ENCODE measurements around the gene FURIN. TPM values are rescaled to one million over a fixed set of nuclear protein-coding genes. Genes with fewer than 3 reads are reported as not detected.

FURIN gene
- total and polyA plus RNA-seq, 2 donors (not counting 1 experiment from before 2014, with no cell fraction given): 19.4 to 27.9 TPM

GRCh38 chr15:90931828-90932659, 63.7 kb downstream of the FURIN start, which contains the start of gene HDDC3:
Gene HDDC3 (minus strand): TSS chr15:90932549. CDS start chr15:90932540, 9 bp downstream.
- Histone ChIP-seq H4K20me1 (ENCODE audit: control insufficient read depth, extremely low read depth, insufficient read depth, low read length) (no peaks in the 10 kb centered on the region), H3K79me2 (ENCODE audit: control insufficient read depth, insufficient read depth, low read length) (peaks cover 17% of the 10 kb centered on the region), H3K9me3 (ENCODE audit: control insufficient read depth, insufficient read depth, low read depth, low read length) (no peaks in the 10 kb centered on the region), H3K36me3 (ENCODE audit: control insufficient read depth, insufficient read depth, low read length) (no peaks in the 10 kb centered on the region), H3K9ac (ENCODE audit: insufficient read depth, low read length) (peak within 1 kb of the TSS; percentile 62), H3K27me3 (ENCODE audit: control insufficient read depth, insufficient read depth, low read length) (no peaks in the 10 kb centered on the region), H2AFZ (ENCODE audit: low read length) (peak within 1 kb of the TSS; percentile 84), H3K27ac (ENCODE audit: insufficient read depth, low read length) (peak within 1 kb of the TSS; percentile 22), H3K4me1 (ENCODE audit: control insufficient read depth, extremely low read depth, insufficient read depth, low read length) (peaks cover 21% of the 10 kb centered on the region), H3K4me3 (replicated peaks in 1 of 4; ENCODE audit: control extremely low read depth in 1 of 4, insufficient read depth in 1 of 4, low read depth in 3 of 4, low read length in 4 of 4) (peak within 1 kb of the TSS; percentile 70 to 88 (median 76)), H3K4me2 (ENCODE audit: extremely low read depth, insufficient read depth, low read length) (peak within 1 kb of the TSS; percentile 100)
- TF ChIP-seq EZH2 (IDR thresholded peaks at IDR 0.05; ENCODE audit: low read length, missing control alignments) (no peak), CTCF (conservative IDR thresholded peaks at IDR 0.05 in 1 of 2, IDR thresholded peaks at IDR 0.05 in 1 of 2; ENCODE audit: low read depth in 1 of 2, low read length in 2 of 2) (peak; percentile 78 to 81)
- DNase-seq (ENCODE audit: low read depth in 2 of 2): peak; percentile 72 to 81

- no peak for DNase-seq (ENCODE audit: low read depth in 2 of 2)
- peak overlapping the region; percentile 84 for H2AFZ ChIP-seq (ENCODE audit: low read length)
- H3K36me3 ChIP-seq (ENCODE audit: control insufficient read depth, insufficient read depth, low read length): no peaks in the 10 kb centered on the region
- no peaks in the 10 kb centered on the region for H4K20me1 ChIP-seq (ENCODE audit: control insufficient read depth, extremely low read depth, insufficient read depth, low read length)
- peaks cover 21% of the 10 kb centered on the region for H3K4me1 ChIP-seq (ENCODE audit: control insufficient read depth, extremely low read depth, insufficient read depth, low read length)
- no peak overlapping the region for H3K27ac ChIP-seq (ENCODE audit: insufficient read depth, low read length)
- no peaks in the 10 kb centered on the region for H3K9me3 ChIP-seq (ENCODE audit: control insufficient read depth, insufficient read depth, low read depth, low read length)
- no peaks in the 10 kb centered on the region for H3K27me3 ChIP-seq (ENCODE audit: control insufficient read depth, insufficient read depth, low read length)
- H3K9ac ChIP-seq (ENCODE audit: insufficient read depth, low read length): no peak overlapping the region
- H3K4me2 ChIP-seq (ENCODE audit: extremely low read depth, insufficient read depth, low read length): peak overlapping the region; percentile 20
- peak overlapping the region in 1 of 4 experiments; percentile 88 for H3K4me3 ChIP-seq (replicated peaks in 1 of 4; ENCODE audit: control extremely low read depth in 1 of 4, insufficient read depth in 1 of 4, low read depth in 3 of 4, low read length in 4 of 4)
- TF ChIP-seq CTCF (conservative IDR thresholded peaks at IDR 0.05 in 1 of 2, IDR thresholded peaks at IDR 0.05 in 1 of 2; ENCODE audit: low read depth in 1 of 2, low read length in 2 of 2) (no peak), EZH2 (IDR thresholded peaks at IDR 0.05; ENCODE audit: low read length, missing control alignments) (no peak)
- H3K79me2 ChIP-seq (ENCODE audit: control insufficient read depth, insufficient read depth, low read length): peaks cover 17% of the 10 kb centered on the region
Measured at GRCh38 chr15:90932660-90932991, 64.2 kb downstream of the FURIN start.

Other genes starting within 250 kb of the FURIN start
- gene BLM, start 151.2 kb upstream of the FURIN start, total RNA-seq: 0.26 and 1.5 TPM in 2 replicates
- gene BLM, start 151.2 kb upstream of the FURIN start, polyA plus RNA-seq: 1.7 and 3.7 TPM in 2 replicates
- 23.4 and 31.2 TPM in 2 replicates for gene FES, start 15.9 kb downstream of the FURIN start, total RNA-seq
- gene FES, start 15.9 kb downstream of the FURIN start, polyA plus RNA-seq: 5.5 and 7.0 TPM in 2 replicates
- gene MAN2A2, start 34.7 kb downstream of the FURIN start, total RNA-seq: 18.2 and 36.0 TPM in 2 replicates
- 11.3 and 18.0 TPM in 2 replicates for gene MAN2A2, start 34.7 kb downstream of the FURIN start, polyA plus RNA-seq
- 13.4 and 16.3 TPM in 2 replicates for gene HDDC3, start 64.0 kb downstream of the FURIN start, total RNA-seq
- 10.2 and 15.5 TPM in 2 replicates for gene HDDC3, start 64.0 kb downstream of the FURIN start, polyA plus RNA-seq
- gene UNC45A, start 66.7 kb downstream of the FURIN start, total RNA-seq: 88.6 and 104 TPM in 2 replicates
- 41.7 and 52.5 TPM in 2 replicates for gene UNC45A, start 66.7 kb downstream of the FURIN start, polyA plus RNA-seq
- 11.0 and 14.2 TPM in 2 replicates for gene RCCD1, start 86.3 kb downstream of the FURIN start, total RNA-seq
- gene RCCD1, start 86.3 kb downstream of the FURIN start, polyA plus RNA-seq: 5.9 and 8.3 TPM in 2 replicates
- 9.2 and 57.8 TPM in 2 replicates for gene PRC1, start 125.9 kb downstream of the FURIN start, total RNA-seq
- 60.5 and 239 TPM in 2 replicates for gene PRC1, start 125.9 kb downstream of the FURIN start, polyA plus RNA-seq
- 9.0 and 11.2 TPM in 2 replicates for gene VPS33B, start 154.0 kb downstream of the FURIN start, total RNA-seq
- 11.1 and 11.2 TPM in 2 replicates for gene VPS33B, start 154.0 kb downstream of the FURIN start, polyA plus RNA-seq
- under 0.01 and 0.26 TPM in 2 replicates for gene SV2B, start 231.7 kb downstream of the FURIN start, total RNA-seq
- gene SV2B, start 231.7 kb downstream of the FURIN start, polyA plus RNA-seq: not detected in 2 replicates

All from fibroblast of lung (primary cell).